MM.1S (cell line): ENCODE measurements around the gene CD53.
A peak's percentile ranks its signal among the peaks of the same experiment; 100 is the strongest.

Source experiments
- DNase-seq: peaks from one replicate; pipeline ENCODE4 v3.0.0-alpha.2; 2015
- H2AFZ ChIP-seq: fragments of 300-600 bp; sonication (generic); 2 replicates; pipeline ENCODE4 v1.6.0; 2016; ENCODE audit warnings: antibody characterized with exemption, low read length
- H3F3A ChIP-seq: fragments of 300-600 bp; sonication (generic); 2 replicates; pipeline ENCODE4 v1.6.1; 2016; ENCODE audit warnings: mild to moderate bottlenecking, antibody characterized with exemption, low read length, moderate library complexity, mixed read lengths; ENCODE audit not compliant: insufficient read depth
- H3K27ac ChIP-seq: fragments of 300-600 bp; sonication (generic); 2 replicates; pipeline ENCODE4 v1.5.1; 2016; ENCODE audit warnings: mild to moderate bottlenecking, low read length
- H3K27me3 ChIP-seq: fragments of 300-600 bp; sonication (generic); replicated peaks from 2 replicates; pipeline ENCODE4 v1.6.0; 2016; ENCODE audit warnings: low read length; ENCODE audit not compliant: insufficient read depth
- H3K36me3 ChIP-seq: fragments of 300-600 bp; sonication (generic); replicated peaks from 2 replicates; pipeline ENCODE4 v1.6.1; 2016; ENCODE audit warnings: mild to moderate bottlenecking, low read length, mixed read lengths; ENCODE audit not compliant: insufficient read depth
- H3K4me1 ChIP-seq: fragments of 300-600 bp; sonication (generic); 2 replicates; pipeline ENCODE4 v1.6.1; 2016; ENCODE audit warnings: low read length, mixed read lengths
- H3K4me2 ChIP-seq: fragments of 300-600 bp; sonication (generic); 2 replicates; pipeline ENCODE4 v1.6.0; 2016; ENCODE audit warnings: low read depth, low read length
- H3K4me3 ChIP-seq: fragments of 300-600 bp; sonication (generic); 2 replicates; pipeline ENCODE4 v1.5.1; 2016; ENCODE audit warnings: low read length, mixed read lengths
- H3K79me2 ChIP-seq: fragments of 300-600 bp; sonication (generic); 2 replicates; pipeline ENCODE4 v1.6.1; 2016; ENCODE audit warnings: mixed run types, low read length, mixed read lengths
- H3K9ac ChIP-seq: fragments of 300-600 bp; sonication (generic); 2 replicates; pipeline ENCODE4 v1.6.1; 2016; ENCODE audit warnings: low read length, mixed read lengths
- H3K9me2 ChIP-seq: fragments of 300-600 bp; sonication (generic); replicated peaks from 2 replicates; pipeline ENCODE4 v1.6.1; 2016; ENCODE audit warnings: mild to moderate bottlenecking, low read length, mixed read lengths; ENCODE audit not compliant: insufficient read depth
- H3K9me3 ChIP-seq: fragments of 300-600 bp; sonication (generic); replicated peaks from 2 replicates; pipeline ENCODE4 v1.6.1; 2016; ENCODE audit warnings: mild to moderate bottlenecking, low read length, mixed read lengths; ENCODE audit not compliant: insufficient read depth
- H4K20me1 ChIP-seq: fragments of 300-600 bp; sonication (generic); 2 replicates; pipeline ENCODE4 v1.6.1; 2016; ENCODE audit warnings: mild to moderate bottlenecking, low read length, moderate library complexity, mixed read lengths; ENCODE audit not compliant: insufficient read depth
- CTCF ChIP-seq: fragments of 300-600 bp; sonication (generic); IDR thresholded peaks from 2 replicates; pipeline ENCODE4 v1.5.1; 2016; ENCODE audit warnings: antibody characterized with exemption, low read length, mixed read lengths
- EZH2 ChIP-seq: fragments of 300-600 bp; sonication (generic); optimal IDR thresholded peaks from 2 replicates; pipeline ENCODE3; 2017; ENCODE audit warnings: low read depth, mild to moderate bottlenecking, antibody characterized with exemption, low read length, mixed read lengths
- EZH2phosphoT487 ChIP-seq: fragments of 300-600 bp; sonication (generic); IDR thresholded peaks from 2 replicates; pipeline ENCODE4 v1.6.1; 2018; ENCODE audit warnings: antibody characterized with exemption, low read length

Gene CD53

GRCh38 chr1:110873856-110874255 lies 908 bp downstream of the CD53 start:
- Histone ChIP-seq H2AFZ (no peak overlapping the region), H3K9ac (peak overlapping the region; percentile 73)
- peak; percentile 6 for DNase-seq

GRCh38 chr1:110874324-110875215 lies 1.6 kb downstream of the CD53 start:
- peak; percentile 35 for DNase-seq
- H3K9me3 ChIP-seq = no peaks in the 10 kb centered on the region
- peak overlapping the region; percentile 86 for H3K27ac ChIP-seq
- peaks cover 16% of the 10 kb centered on the region for H3K4me1 ChIP-seq
- peaks cover 69% of the 10 kb centered on the region for H3K79me2 ChIP-seq
- no peak overlapping the region for H2AFZ ChIP-seq
- H3K36me3 ChIP-seq = no peaks in the 10 kb centered on the region; the same call in 1 of the 2 replicates
- H3F3A ChIP-seq = peaks cover 38% of the 10 kb centered on the region
- H4K20me1 ChIP-seq = no peaks in the 10 kb centered on the region
- H3K27me3 ChIP-seq = no peaks in the 10 kb centered on the region
- H3K9ac ChIP-seq = peak overlapping the region; percentile 73; the same call in 1 of the 2 replicates
- H3K4me2 ChIP-seq = peak overlapping the region; percentile 94
- no peak for TF ChIP-seq CTCF
- no peak for TF ChIP-seq EZH2phosphoT487
- TF ChIP-seq EZH2 = no peak
- peak overlapping the region; percentile 87 for H3K4me3 ChIP-seq
- H3K9me2 ChIP-seq = no peaks in the 10 kb centered on the region

More at GRCh38 chr1:110873856-110874255, 908 bp downstream of the CD53 start:
- Histone ChIP-seq H3F3A (peaks cover 38% of the 10 kb centered on the region), H3K9me2 (no peaks in the 10 kb centered on the region), H3K27ac (peak overlapping the region; percentile 86; the same call in 1 of the 2 replicates), H3K27me3 (no peaks in the 10 kb centered on the region), H3K4me2 (peak overlapping the region; percentile 94), H3K36me3 (no peaks in the 10 kb centered on the region; the same call in 1 of the 2 replicates), H3K9me3 (no peaks in the 10 kb centered on the region), H4K20me1 (no peaks in the 10 kb centered on the region), H3K4me3 (peak overlapping the region; percentile 87), H3K4me1 (peaks cover 16% of the 10 kb centered on the region), H3K79me2 (peaks cover 61% of the 10 kb centered on the region)
- no peak for TF ChIP-seq CTCF
- TF ChIP-seq EZH2phosphoT487 = no peak
- no peak for TF ChIP-seq EZH2

- no peaks in the 10 kb centered on the region for H4K20me1 ChIP-seq
- no peaks in the 10 kb centered on the region for H3K9me2 ChIP-seq
- H3K36me3 ChIP-seq = no peaks in the 10 kb centered on the region; the same call in 1 of the 2 replicates
- H3K27me3 ChIP-seq = no peaks in the 10 kb centered on the region
- H3K9ac ChIP-seq = peak overlapping the region; percentile 15; the same call in 1 of the 2 replicates
- TF ChIP-seq CTCF (no peak), EZH2 (no peak), EZH2phosphoT487 (no peak)
- H3K4me2 ChIP-seq = peak overlapping the region; percentile 94
- H2AFZ ChIP-seq = no peak overlapping the region
- no peaks in the 10 kb centered on the region for H3K9me3 ChIP-seq
- H3K79me2 ChIP-seq = peaks cover 76% of the 10 kb centered on the region
- peak; percentile 53 for DNase-seq
- peak overlapping the region; percentile 86; the same call in 1 of the 2 replicates for H3K27ac ChIP-seq
- H3F3A ChIP-seq = peaks cover 38% of the 10 kb centered on the region
- H3K4me3 ChIP-seq = peak overlapping the region; percentile 87
- H3K4me1 ChIP-seq = peaks cover 15% of the 10 kb centered on the region
Observed at GRCh38 chr1:110875216-110875731, 2.3 kb downstream of the CD53 start.
